Prostate gland (tissue), 2 donors: ENCODE results near the gene KIAA1671. TPM values are rescaled to one million over a fixed set of nuclear protein-coding genes. Genes with fewer than 3 reads are reported as not detected.

Experiments
- DNase-seq: peaks from one replicate; pipeline ENCODE4 v3.0.0-alpha.2; 2019; ENCODE audit warnings: low spot score
- H3K27ac ChIP-seq, 2 donors: fragments of 200-600 bp; sonication (generic); 2 replicates each; pipeline ENCODE4 v1.5.1; 2017 to 2019
- H3K27me3 ChIP-seq: fragments of 200-600 bp; sonication (generic); replicated peaks from 2 replicates; pipeline ENCODE4 v1.5.1; 2019; ENCODE audit not compliant: insufficient read depth
- H3K36me3 ChIP-seq, 2 donors: fragments of 200-600 bp; sonication (generic); 1 replicate in 1 of 2; 2 replicates in 1 of 2; pipeline versions ENCODE4 v1.5.1 to v1.8.1; 2017 to 2019
- H3K4me1 ChIP-seq: fragments of 200-600 bp; sonication (generic); replicated peaks from 2 replicates; pipeline ENCODE4 v1.5.1; 2019
- H3K4me3 ChIP-seq, 2 donors: fragments of 200-600 bp; sonication (generic); 2 replicates each; pipeline ENCODE4 v1.5.1; 2017 to 2019
- H3K9me3 ChIP-seq: fragments of 200-600 bp; sonication (generic); 2 replicates; pipeline ENCODE4 v1.5.1; 2017
- CTCF ChIP-seq, 4 experiments: fragments of 200-600 bp in 2 of 4; fragments of 450-650 bp in 2 of 4; sonication (generic) in 2 of 4; IDR thresholded peaks; 1 replicate in 3 of 4; 2 replicates in 1 of 4; pipeline ENCODE4 v1.5.1; 2016 to 2019; ENCODE audit warnings: antibody characterized with exemption in 4 of 4, mild to moderate bottlenecking in 2 of 4, moderate library complexity in 2 of 4
- POLR2A ChIP-seq: fragments of 450-650 bp; IDR thresholded peaks from one replicate; pipeline ENCODE4 v1.6.1; 2016; ENCODE audit warnings: antibody characterized with exemption, mild to moderate bottlenecking
- POLR2AphosphoS5 ChIP-seq: sonication (generic); formaldehyde crosslinking; IDR thresholded peaks from one replicate; pipeline ENCODE4 v1.6.1; 2017; ENCODE audit warnings: antibody characterized with exemption
- WGBS: methylation state at CpG from one replicate; pipeline ENCODE4 v1.1.5; 2018; 5-methylcytosine and 5-hydroxymethylcytosine counted together
- intact Hi-C: fragments of 100-400 bp; cut with DNase I; formaldehyde crosslinking; loops from one replicate; pipeline ENCODE4 v1.14.2; 2022
- total RNA-seq, 2 donors: library from RNA; depleted of rRNA; stranded (reverse); fragments of >200 nt; gene quantifications; one replicate each; pipeline ENCODE4 v1.1.0, GENCODE V29; 2016

The KIAA1671 gene
- total RNA-seq, 2 donors from 2014 or later: 44.8 to 53.1 TPM

- Histone ChIP-seq H3K4me3 (no peak overlapping the region), H3K27me3 (no peaks in the 10 kb centered on the region), H3K27ac (peak overlapping the region; percentile 80 to 85), H3K4me1 (peaks cover 12% of the 10 kb centered on the region), H3K9me3 (no peaks in the 10 kb centered on the region), H3K36me3 (no peaks in the 10 kb centered on the region)
- WGBS: 97% methylated on average over 1 of the region's 1 CpG
- TF ChIP-seq CTCF (IDR thresholded peaks at IDR 0.05): no peak
- TF ChIP-seq POLR2AphosphoS5: no peak
- no peak for TF ChIP-seq POLR2A
- intact Hi-C loops: no loop called here
- DNase-seq: no peak
Measured at GRCh38 chr22:24978308-24978707, 25.8 kb downstream of the KIAA1671 start.

GRCh38 chr22:24981066-24981465 lies 28.6 kb downstream of the KIAA1671 start:
- no peaks in the 10 kb centered on the region for H3K9me3 ChIP-seq
- TF ChIP-seq POLR2A (no peak), CTCF (IDR thresholded peaks at IDR 0.05) (no peak), POLR2AphosphoS5 (no peak)
- no peaks in the 10 kb centered on the region for H3K36me3 ChIP-seq
- no peaks in the 10 kb centered on the region for H3K27me3 ChIP-seq
- DNase-seq: no peak
- intact Hi-C loops: no loop called here
- H3K4me1 ChIP-seq: peaks cover 12% of the 10 kb centered on the region
- H3K4me3 ChIP-seq: no peak overlapping the region
- 77% methylated on average over 5 of the region's 5 CpGs for WGBS
- H3K27ac ChIP-seq: no peak overlapping the region

- intact Hi-C loops: no loop called here
- H3K27me3 ChIP-seq: no peaks in the 10 kb centered on the region
- no peaks in the 10 kb centered on the region for H3K36me3 ChIP-seq
- TF ChIP-seq POLR2A: no peak
- no peak for TF ChIP-seq CTCF (IDR thresholded peaks at IDR 0.05)
- TF ChIP-seq POLR2AphosphoS5: no peak
- H3K4me3 ChIP-seq: no peak overlapping the region
- no peak overlapping the region for H3K27ac ChIP-seq
- 93% methylated on average over 6 of the region's 6 CpGs for WGBS
- no peaks in the 10 kb centered on the region for H3K9me3 ChIP-seq
- H3K4me1 ChIP-seq: peaks cover 8% of the 10 kb centered on the region
- DNase-seq: no peak
Measured at GRCh38 chr22:24981656-24982055, 29.1 kb downstream of the KIAA1671 start.

GRCh38 chr22:24982301-24983056 lies 30.0 kb downstream of the KIAA1671 start:
- Histone ChIP-seq H3K4me3 (no peak overlapping the region), H3K9me3 (no peaks in the 10 kb centered on the region), H3K4me1 (peaks cover 1% of the 10 kb centered on the region), H3K27me3 (no peaks in the 10 kb centered on the region), H3K36me3 (no peaks in the 10 kb centered on the region), H3K27ac (peak overlapping the region in 1 of 2 donors; percentile 7)
- WGBS: 72% methylated on average over 8 of the region's 8 CpGs
- TF ChIP-seq POLR2A (no peak), CTCF (IDR thresholded peaks at IDR 0.05) (no peak), POLR2AphosphoS5 (no peak)
- no peak for DNase-seq
- intact Hi-C loops: no loop called here

- no peak overlapping the region for H3K4me3 ChIP-seq
- WGBS: 32% methylated on average over 5 of the region's 5 CpGs
- peak; percentile 7 for TF ChIP-seq POLR2AphosphoS5
- TF ChIP-seq POLR2A: no peak
- H3K27ac ChIP-seq: peak overlapping the region in 1 of 2 donors; percentile 7
- DNase-seq: no peak
- intact Hi-C loops: no loop called here
- H3K27me3 ChIP-seq: no peaks in the 10 kb centered on the region
- no peaks in the 10 kb centered on the region for H3K36me3 ChIP-seq
- H3K9me3 ChIP-seq: no peaks in the 10 kb centered on the region
- no peaks in the 10 kb centered on the region for H3K4me1 ChIP-seq
Measured at GRCh38 chr22:24983151-24983550, 30.6 kb downstream of the KIAA1671 start.
